Stimulated activated CD8-positive, alpha-beta memory T cell treated with anti-CD3 and anti-CD28 coated beads, Interleukin-4, amount 100 ng/mL, for 48 hours (primary cell): ENCODE measurements around the gene ADAM15.
A peak's percentile ranks its signal among the peaks of the same experiment; 100 is the strongest.

Experiments used
- DNase-seq: peaks from one replicate; pipeline ENCODE4 v3.0.0-alpha.2; 2020

The ADAM15 gene

GRCh38 chr1:155053531-155054105 is 2.5 kb downstream of the ADAM15 start:
- DNase-seq, result no peak

GRCh38 chr1:155057104-155057503 is 6.0 kb downstream of the ADAM15 start:
- DNase-seq, result no peak

- no peak for DNase-seq
Measured at GRCh38 chr1:155057788-155058211, 6.7 kb downstream of the ADAM15 start.

- no peak for DNase-seq
Measured at GRCh38 chr1:155060736-155061135, 9.6 kb downstream of the ADAM15 start.

GRCh38 chr1:155061381-155062150 is 10.4 kb downstream of the ADAM15 start:
- peak; percentile 100 for DNase-seq

GRCh38 chr1:155062151-155062686 is 11.1 kb downstream of the ADAM15 start:
- no peak for DNase-seq

GRCh38 chr1:155062702-155063411 is 11.7 kb downstream of the ADAM15 start:
- DNase-seq, result peak; percentile 93

GRCh38 chr1:155063550-155064110 is 12.5 kb downstream of the ADAM15 start, which contains the start of gene EFNA4:
EFNA4 (plus strand) TSS chr1:155063740; CDS start chr1:155063824, 84 bp downstream.
- DNase-seq, result peak; percentile 88

- DNase-seq, result peak; percentile 43
Measured at GRCh38 chr1:155064111-155064831, 13.2 kb downstream of the ADAM15 start.

- no peak for DNase-seq
Measured at GRCh38 chr1:155064832-155065429, 13.8 kb downstream of the ADAM15 start.

GRCh38 chr1:155066777-155067176 is 15.7 kb downstream of the ADAM15 start:
- DNase-seq, result no peak

GRCh38 chr1:155068599-155068998 is 17.5 kb downstream of the ADAM15 start:
- no peak for DNase-seq

GRCh38 chr1:155069551-155070157 is 18.5 kb downstream of the ADAM15 start:
- no peak for DNase-seq

- DNase-seq, result no peak
Measured at GRCh38 chr1:155070158-155070621, 19.1 kb downstream of the ADAM15 start.

- DNase-seq, result peak; percentile 82
Measured at GRCh38 chr1:155070721-155071569, 19.8 kb downstream of the ADAM15 start.

- DNase-seq, result no peak
Measured at GRCh38 chr1:155071701-155072100, 20.6 kb downstream of the ADAM15 start.

GRCh38 chr1:155072531-155073289 is 21.6 kb downstream of the ADAM15 start:
- no peak for DNase-seq

GRCh38 chr1:155073377-155074242 is 22.5 kb downstream of the ADAM15 start:
- DNase-seq, result no peak

- DNase-seq, result no peak
Measured at GRCh38 chr1:155075535-155075934, 24.4 kb downstream of the ADAM15 start.
